MCF 10A (cell line): ENCODE results near the gene AKAP7. TPM values are rescaled to one million over a fixed set of nuclear protein-coding genes. Genes with fewer than 3 reads are reported as not detected.
A peak's percentile ranks its signal among the peaks of the same experiment; 100 is the strongest.

ENCODE experiments used
- BruUV-seq: library from RNA; stranded (reverse); fragments of 400-500 nt; replicated peaks from 2 replicates; lab custom pipeline; 2021; lab: Mats Ljungman, UMichigan
- CTCF ChIA-PET: fragments of 300-600 bp; sonication (Branson Sonifier 250); formaldehyde crosslinking; extraction: SDS; loops from one replicate; lab custom pipeline; 2021; ENCODE audit warnings: antibody characterized with exemption, inconsistent platforms; lab: Yijun Ruan, JAX
- POLR2A ChIA-PET: fragments of 300-600, 350-650 bp; sonication (Branson Sonifier 250); formaldehyde crosslinking; extraction: SDS; loops from one replicate; lab custom pipeline; 2020; ENCODE audit warnings: antibody characterized with exemption, inconsistent platforms; lab: Yijun Ruan, JAX
- DNase-seq: peaks from one replicate; pipeline ENCODE4 v3.0.0-alpha.2; 2018; ENCODE audit not compliant: unreplicated experiment
- H3K27ac Mint-ChIP-seq: one replicate; pipeline ENCODE4 v1.8.0; 2022; ENCODE audit warnings: mild to moderate bottlenecking, low read depth, mixed read lengths; ENCODE audit not compliant: unreplicated experiment
- H3K27me3 Mint-ChIP-seq: one replicate; pipeline ENCODE4 v1.8.0; 2022; ENCODE audit warnings: mixed read lengths; ENCODE audit not compliant: insufficient read depth, unreplicated experiment
- H3K36me3 Mint-ChIP-seq: one replicate; pipeline ENCODE4 v1.8.0; 2022; ENCODE audit warnings: mild to moderate bottlenecking, moderate library complexity, mixed read lengths; ENCODE audit not compliant: insufficient read depth, unreplicated experiment
- H3K4me1 Mint-ChIP-seq: one replicate; pipeline ENCODE4 v1.8.0; 2022; ENCODE audit warnings: mixed read lengths; ENCODE audit not compliant: insufficient read depth, unreplicated experiment
- H3K4me3 Mint-ChIP-seq: one replicate; pipeline ENCODE4 v1.8.0; 2022; ENCODE audit warnings: mild to moderate bottlenecking, moderate library complexity, mixed read lengths; ENCODE audit not compliant: unreplicated experiment
- H3K9me3 Mint-ChIP-seq: one replicate; pipeline ENCODE4 v1.8.0; 2022; ENCODE audit warnings: mixed read lengths; ENCODE audit not compliant: unreplicated experiment
- intact Hi-C: fragments of 100-400 bp; cut with micrococcal nuclease; formaldehyde crosslinking; loops from 2 replicates; pipeline ENCODE4 v1.14.1; 2022
- total RNA-seq: library from RNA; stranded (reverse); gene quantifications from 2 replicates; pipeline ENCODE4 v1.2.3, GENCODE V29; 2022
- TF ChIP-seq, protein P1 (sequence below): fragments of 200-600 bp; IDR thresholded peaks from one replicate; pipeline ENCODE4 v1.8.0; 2022; ENCODE audit warnings: antibody characterized with exemption, mild to moderate bottlenecking; ENCODE audit not compliant: unreplicated experiment

AKAP7 gene
- total RNA-seq, 1 experiment from 2014 or later, result 5.6 TPM

- CTCF ChIA-PET, result interaction anchor here (1.2 to 11.3 kb wide), 2 partner anchors 227 to 228 kb away, joined by 9 to 200 read pairs; no protein-coding TSS in a partner anchor
- intact Hi-C loops, result no loop called here
- H3K27me3 Mint-ChIP-seq, result no peaks in the 10 kb centered on the region
- H3K4me1 Mint-ChIP-seq, result peaks cover 5% of the 10 kb centered on the region
- TF ChIP-seq, protein P1, sequence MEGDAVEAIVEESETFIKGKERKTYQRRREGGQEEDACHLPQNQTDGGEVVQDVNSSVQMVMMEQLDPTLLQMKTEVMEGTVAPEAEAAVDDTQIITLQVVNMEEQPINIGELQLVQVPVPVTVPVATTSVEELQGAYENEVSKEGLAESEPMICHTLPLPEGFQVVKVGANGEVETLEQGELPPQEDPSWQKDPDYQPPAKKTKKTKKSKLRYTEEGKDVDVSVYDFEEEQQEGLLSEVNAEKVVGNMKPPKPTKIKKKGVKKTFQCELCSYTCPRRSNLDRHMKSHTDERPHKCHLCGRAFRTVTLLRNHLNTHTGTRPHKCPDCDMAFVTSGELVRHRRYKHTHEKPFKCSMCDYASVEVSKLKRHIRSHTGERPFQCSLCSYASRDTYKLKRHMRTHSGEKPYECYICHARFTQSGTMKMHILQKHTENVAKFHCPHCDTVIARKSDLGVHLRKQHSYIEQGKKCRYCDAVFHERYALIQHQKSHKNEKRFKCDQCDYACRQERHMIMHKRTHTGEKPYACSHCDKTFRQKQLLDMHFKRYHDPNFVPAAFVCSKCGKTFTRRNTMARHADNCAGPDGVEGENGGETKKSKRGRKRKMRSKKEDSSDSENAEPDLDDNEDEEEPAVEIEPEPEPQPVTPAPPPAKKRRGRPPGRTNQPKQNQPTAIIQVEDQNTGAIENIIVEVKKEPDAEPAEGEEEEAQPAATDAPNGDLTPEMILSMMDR, result no peak
- no peaks in the 10 kb centered on the region for H3K36me3 Mint-ChIP-seq
- no peaks in the 10 kb centered on the region for H3K9me3 Mint-ChIP-seq
- no peak overlapping the region for H3K4me3 Mint-ChIP-seq
- H3K27ac Mint-ChIP-seq, result no peak overlapping the region
- POLR2A ChIA-PET, result interaction anchor here (1.3 kb wide), 1 partner anchor 10 kb away, joined by 4 read pairs; no protein-coding TSS in a partner anchor
- no peak for DNase-seq
- BruUV-seq, result no TSS peak
These were observed 23.0 kb upstream of the AKAP7 start for GRCh38 chr6:131112249-131112648.

DNA sequence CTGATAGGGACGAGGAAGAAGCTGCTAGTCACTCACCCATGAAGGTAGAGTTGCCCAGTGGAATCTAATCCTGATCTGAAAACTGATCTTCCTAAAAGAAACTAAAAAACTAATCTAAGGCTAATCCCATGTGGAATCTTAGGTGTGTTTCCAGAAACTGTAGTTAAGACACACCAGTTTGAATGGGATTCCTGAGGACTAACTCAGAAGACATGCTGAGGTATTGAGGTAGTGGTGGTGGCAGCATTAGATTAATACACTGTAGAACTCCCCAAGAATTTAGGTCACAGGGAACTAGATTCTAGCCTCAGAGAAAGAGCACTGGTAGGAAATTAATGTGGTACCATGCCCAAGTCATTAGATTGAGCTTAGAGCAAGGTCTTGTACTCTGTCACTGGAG is 19.6 kb upstream of the AKAP7 start:
- Mint-ChIP-seq H3K4me1 (peaks cover 5% of the 10 kb centered on the region), H3K36me3 (no peaks in the 10 kb centered on the region), H3K27ac (no peak overlapping the region), H3K4me3 (no peak overlapping the region), H3K9me3 (no peaks in the 10 kb centered on the region), H3K27me3 (no peaks in the 10 kb centered on the region)
- TF ChIP-seq, protein P1, result no peak
- intact Hi-C loops, result loop anchor here (1.0 to 5.0 kb wide), 3 partner anchors 52 to 417 kb away; no protein-coding TSS in a partner anchor
- ChIA-PET POLR2A (interaction anchor here (1.5 to 1.9 kb wide), 2 partner anchors 53 to 230 kb away, joined by 3 to 6 read pairs; partner anchors contain the start of gene EPB41L2), CTCF (interaction anchor here (0.6 to 11.3 kb wide), 14 partner anchors 14 to 422 kb away, joined by 3 to 200 read pairs (median 4); no protein-coding TSS in a partner anchor)
- no peak for DNase-seq
- no TSS peak for BruUV-seq

DNA sequence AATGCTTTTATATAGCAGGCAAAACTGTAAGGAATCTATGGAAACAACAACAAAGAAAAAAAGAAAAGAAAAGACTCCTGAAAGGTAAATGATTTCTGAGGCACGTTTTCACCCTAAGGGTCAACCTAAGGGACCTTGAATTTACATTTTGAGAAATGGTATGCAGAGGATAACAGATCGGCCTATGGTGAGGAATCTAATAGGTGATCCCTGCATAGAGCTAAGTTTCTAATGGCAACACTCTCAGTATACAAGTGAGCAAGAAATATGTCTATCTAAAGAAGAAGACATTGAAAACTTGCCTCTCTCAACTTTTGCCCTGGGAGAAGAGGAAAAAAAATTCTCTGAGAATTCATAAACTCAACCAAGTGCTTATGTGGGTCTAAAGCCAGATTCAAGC is 18.9 kb upstream of the AKAP7 start:
- no TSS peak for BruUV-seq
- Mint-ChIP-seq H3K27me3 (no peaks in the 10 kb centered on the region), H3K27ac (no peak overlapping the region), H3K9me3 (no peaks in the 10 kb centered on the region), H3K4me1 (peaks cover 5% of the 10 kb centered on the region), H3K36me3 (no peaks in the 10 kb centered on the region), H3K4me3 (no peak overlapping the region)
- intact Hi-C loops, result loop anchor here (1.0 to 5.0 kb wide), 3 partner anchors 51 to 416 kb away; no protein-coding TSS in a partner anchor
- DNase-seq, result no peak
- TF ChIP-seq, protein P1, result no peak
- ChIA-PET POLR2A (interaction anchor here (1.2 to 1.5 kb wide), 3 partner anchors 220 to 233 kb away, joined by 3 to 7 read pairs (median 6); no protein-coding TSS in a partner anchor), CTCF (interaction anchor here (0.6 to 11.3 kb wide), 17 partner anchors 9 to 422 kb away, joined by 3 to 200 read pairs (median 5); no protein-coding TSS in a partner anchor)

GRCh38 chr6:131116755-131117360 is 18.4 kb upstream of the AKAP7 start:
- intact Hi-C loops, result loop anchor here (1.0 to 5.0 kb wide), 3 partner anchors 50 to 415 kb away; no protein-coding TSS in a partner anchor

More at GRCh38 chr6:131116755-131117360, 18.4 kb upstream of the AKAP7 start:
- Mint-ChIP-seq H3K36me3 (no peaks in the 10 kb centered on the region), H3K4me3 (no peak overlapping the region), H3K4me1 (peaks cover 5% of the 10 kb centered on the region), H3K9me3 (no peaks in the 10 kb centered on the region), H3K27me3 (no peaks in the 10 kb centered on the region), H3K27ac (no peak overlapping the region)
- TF ChIP-seq, protein P1, result peak; percentile 51
- DNase-seq, result peak; percentile 69
- no TSS peak for BruUV-seq
- ChIA-PET CTCF (interaction anchor here (0.6 to 11.3 kb wide), 23 partner anchors 9 to 435 kb away, joined by 3 to 200 read pairs (median 4); no protein-coding TSS in a partner anchor), POLR2A (interaction anchor here (0.7 to 1.5 kb wide), 7 partner anchors 23 to 233 kb away, joined by 3 to 7 read pairs (median 4); no protein-coding TSS in a partner anchor)
